SU-DHL-6 (cell line): ENCODE measurements around the gene NXN.

Experiments used
- H2AFZ ChIP-seq: fragments of 200-600 bp; sonication (generic); 2 replicates; pipeline ENCODE4 v1.6.1; 2014; ENCODE audit warnings: low read depth, mild to moderate bottlenecking, moderate library complexity, mixed read lengths, antibody characterized with exemption, low read length; ENCODE audit not compliant: severe bottlenecking
- H3F3A ChIP-seq: fragments of 200-600 bp; shearing (Covaris generic); 2 replicates; pipeline ENCODE4 v1.6.0; 2016; ENCODE audit warnings: antibody characterized with exemption, mild to moderate bottlenecking; ENCODE audit not compliant: insufficient read depth
- H3K27ac ChIP-seq: fragments of 200-600 bp; sonication (generic); 2 replicates; pipeline ENCODE4 v1.5.1; 2016; ENCODE audit warnings: low read depth, mild to moderate bottlenecking, low read length, moderate library complexity, mixed read lengths
- H3K27me3 ChIP-seq: fragments of 200-600 bp; sonication (generic), shearing (Covaris generic); 2 replicates; pipeline ENCODE4 v1.6.0; 2014; ENCODE audit warnings: mild to moderate bottlenecking, low read length
- H3K36me3 ChIP-seq: fragments of 200-600 bp; sonication (generic); 2 replicates; pipeline ENCODE4 v1.6.1; 2014; ENCODE audit warnings: mild to moderate bottlenecking, low read length, mixed read lengths
- H3K4me2 ChIP-seq: fragments of 300-600, 200-600 bp; shearing (Covaris generic), sonication (generic); 2 replicates; pipeline ENCODE4 v1.6.0; 2014; ENCODE audit warnings: low read length, low read depth, mild to moderate bottlenecking; ENCODE audit not compliant: poor library complexity, severe bottlenecking
- H3K4me3 ChIP-seq: fragments of 200-600 bp; sonication (generic); 2 replicates; pipeline ENCODE4 v1.5.1; 2014; ENCODE audit warnings: antibody characterized with exemption, low read length, mild to moderate bottlenecking, mixed read lengths; ENCODE audit not compliant: insufficient read depth, poor library complexity, severe bottlenecking
- H3K79me2 ChIP-seq: fragments of 200-600 bp; sonication (generic); 2 replicates; pipeline ENCODE4 v1.6.1; 2014; ENCODE audit warnings: mild to moderate bottlenecking, low read length, moderate library complexity; ENCODE audit not compliant: insufficient read depth
- H3K9ac ChIP-seq: fragments of 200-600 bp; sonication (generic); 2 replicates; pipeline ENCODE4 v1.7.0; 2014; ENCODE audit warnings: mild to moderate bottlenecking, low read length
- H3K9me2 ChIP-seq: fragments of 200-600 bp; sonication (generic); replicated peaks from 2 replicates; pipeline ENCODE4 v1.6.1; 2014; ENCODE audit warnings: low read length; ENCODE audit not compliant: insufficient read depth
- H3K9me3 ChIP-seq: fragments of 200-600 bp; sonication (generic); 2 replicates; pipeline ENCODE4 v1.6.1; 2014; ENCODE audit warnings: low read length, mixed read lengths; ENCODE audit not compliant: insufficient read depth
- H4K20me1 ChIP-seq: fragments of 200-600 bp; sonication (generic); 2 replicates; pipeline ENCODE4 v1.6.1; 2014; ENCODE audit warnings: low read depth, mild to moderate bottlenecking, antibody characterized with exemption, low read length, moderate library complexity, mixed read lengths
- EZH2phosphoT487 ChIP-seq: fragments of 200-600 bp; sonication (generic), shearing (Covaris generic); conservative IDR thresholded peaks from 2 replicates; pipeline ENCODE4 v1.6.1; 2018; ENCODE audit warnings: mild to moderate bottlenecking, antibody characterized with exemption, low read length, moderate library complexity, mixed read lengths
- TF ChIP-seq, protein P1 (sequence below): fragments of 200-600 bp; sonication (generic); IDR thresholded peaks from one replicate; pipeline ENCODE4 v1.5.1; 2017; ENCODE audit warnings: antibody characterized with exemption, mild to moderate bottlenecking, low read length, moderate library complexity; ENCODE audit not compliant: insufficient read depth, poor library complexity, severe bottlenecking

NXN gene

GRCh38 chr17:1025733-1026598, 46.4 kb upstream of the NXN start:
- Histone ChIP-seq H3K27me3 (no peaks in the 10 kb centered on the region), H3F3A (no peaks in the 10 kb centered on the region), H4K20me1 (no peaks in the 10 kb centered on the region)

GRCh38 chr17:1024076-1024475, 44.5 kb upstream of the NXN start:
- Histone ChIP-seq H2AFZ (no peak overlapping the region), H3K4me2 (no peak overlapping the region), H4K20me1 (no peaks in the 10 kb centered on the region), H3K36me3 (no peaks in the 10 kb centered on the region), H3K4me3 (no peak overlapping the region), H3K27ac (no peak overlapping the region), H3K9me3 (no peaks in the 10 kb centered on the region), H3K9me2 (no peaks in the 10 kb centered on the region), H3F3A (no peaks in the 10 kb centered on the region), H3K79me2 (no peaks in the 10 kb centered on the region), H3K27me3 (no peaks in the 10 kb centered on the region), H3K9ac (no peak overlapping the region)
- TF ChIP-seq, protein P1, sequence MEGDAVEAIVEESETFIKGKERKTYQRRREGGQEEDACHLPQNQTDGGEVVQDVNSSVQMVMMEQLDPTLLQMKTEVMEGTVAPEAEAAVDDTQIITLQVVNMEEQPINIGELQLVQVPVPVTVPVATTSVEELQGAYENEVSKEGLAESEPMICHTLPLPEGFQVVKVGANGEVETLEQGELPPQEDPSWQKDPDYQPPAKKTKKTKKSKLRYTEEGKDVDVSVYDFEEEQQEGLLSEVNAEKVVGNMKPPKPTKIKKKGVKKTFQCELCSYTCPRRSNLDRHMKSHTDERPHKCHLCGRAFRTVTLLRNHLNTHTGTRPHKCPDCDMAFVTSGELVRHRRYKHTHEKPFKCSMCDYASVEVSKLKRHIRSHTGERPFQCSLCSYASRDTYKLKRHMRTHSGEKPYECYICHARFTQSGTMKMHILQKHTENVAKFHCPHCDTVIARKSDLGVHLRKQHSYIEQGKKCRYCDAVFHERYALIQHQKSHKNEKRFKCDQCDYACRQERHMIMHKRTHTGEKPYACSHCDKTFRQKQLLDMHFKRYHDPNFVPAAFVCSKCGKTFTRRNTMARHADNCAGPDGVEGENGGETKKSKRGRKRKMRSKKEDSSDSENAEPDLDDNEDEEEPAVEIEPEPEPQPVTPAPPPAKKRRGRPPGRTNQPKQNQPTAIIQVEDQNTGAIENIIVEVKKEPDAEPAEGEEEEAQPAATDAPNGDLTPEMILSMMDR, result no peak
- TF ChIP-seq EZH2phosphoT487, result no peak

More at GRCh38 chr17:1025733-1026598, 46.4 kb upstream of the NXN start:
- no peak overlapping the region for H3K27ac ChIP-seq
- H3K9me2 ChIP-seq, result no peaks in the 10 kb centered on the region
- H3K9ac ChIP-seq, result no peak overlapping the region
- no peaks in the 10 kb centered on the region for H3K79me2 ChIP-seq
- H2AFZ ChIP-seq, result no peak overlapping the region
- H3K36me3 ChIP-seq, result no peaks in the 10 kb centered on the region
- H3K4me3 ChIP-seq, result no peak overlapping the region
- TF ChIP-seq, protein P1, result no peak
- TF ChIP-seq EZH2phosphoT487, result no peak
- H3K9me3 ChIP-seq, result no peaks in the 10 kb centered on the region
- no peak overlapping the region for H3K4me2 ChIP-seq

DNA sequence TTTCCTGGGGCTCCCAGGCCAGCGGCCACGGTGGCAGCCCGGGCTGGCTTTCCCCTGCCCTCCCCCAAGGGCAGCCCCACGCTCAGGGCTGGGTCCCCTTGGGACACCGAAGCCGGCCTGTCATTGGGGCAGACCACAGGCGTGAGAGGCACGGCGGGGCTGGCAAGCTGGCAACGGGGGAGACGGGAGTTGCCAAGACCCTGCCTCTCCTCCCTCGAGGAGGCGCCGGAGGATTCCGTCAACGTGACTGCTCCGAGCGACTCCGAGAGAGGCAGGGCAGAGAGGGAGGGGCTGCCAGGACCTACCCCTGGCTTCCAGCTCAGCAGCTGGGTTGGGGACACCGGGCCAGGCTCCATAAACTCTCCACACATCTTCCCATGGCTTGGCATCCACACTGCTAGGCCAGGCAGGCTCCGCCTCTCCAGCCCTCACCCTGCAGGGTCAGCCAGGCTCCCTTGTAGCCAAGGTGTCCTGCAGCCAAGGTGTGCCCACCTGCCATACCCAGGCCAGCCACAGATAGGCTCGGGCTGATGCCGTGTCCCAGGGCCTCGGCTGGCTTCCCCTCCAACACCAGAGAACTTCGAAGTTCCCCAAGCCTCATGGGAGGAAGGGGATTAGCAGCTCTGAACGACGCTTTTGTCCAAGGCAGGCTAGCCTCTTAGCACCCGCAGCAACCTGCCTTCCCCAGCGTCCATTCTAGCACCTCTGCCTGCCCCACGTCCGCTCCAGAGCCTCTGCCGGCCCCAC, 42.9 kb upstream of the NXN start:
- no peaks in the 10 kb centered on the region for H3K36me3 ChIP-seq
- no peaks in the 10 kb centered on the region for H3K9me2 ChIP-seq
- no peak overlapping the region for H3K4me3 ChIP-seq
- no peak overlapping the region for H3K27ac ChIP-seq
- H3K4me2 ChIP-seq, result no peak overlapping the region
- H3K9ac ChIP-seq, result no peak overlapping the region
- H2AFZ ChIP-seq, result no peak overlapping the region
- no peaks in the 10 kb centered on the region for H3K27me3 ChIP-seq
- TF ChIP-seq, protein P1, result no peak
- no peak for TF ChIP-seq EZH2phosphoT487
- no peaks in the 10 kb centered on the region for H4K20me1 ChIP-seq
- no peaks in the 10 kb centered on the region for H3K9me3 ChIP-seq
- H3F3A ChIP-seq, result no peaks in the 10 kb centered on the region
- no peaks in the 10 kb centered on the region for H3K79me2 ChIP-seq
